GM12801 (cell line): ENCODE measurements around the gene COMMD1.

Experiments used
- CTCF ChIP-seq: IDR thresholded peaks from one replicate; pipeline ENCODE4 v1.5.1; 2011; ENCODE audit warnings: control low read depth; ENCODE audit not compliant: insufficient read length; ENCODE audit errors: extremely low read depth

COMMD1 gene

GRCh38 chr2:62178741-62179271 lies 273.3 kb downstream of the COMMD1 start:
- no peak for TF ChIP-seq CTCF

- TF ChIP-seq CTCF, result no peak
These were observed 275.5 kb downstream of the COMMD1 start for GRCh38 chr2:62180975-62181374.

- no peak for TF ChIP-seq CTCF
These were observed 276.4 kb downstream of the COMMD1 start for GRCh38 chr2:62181843-62182242.

GRCh38 chr2:62184512-62185230 lies 279.2 kb downstream of the COMMD1 start:
- TF ChIP-seq CTCF, result no peak
